Tibial artery (tissue), 4 donors: Measurements from ENCODE around the gene SLCO4A1.

Experiments used
- DNase-seq, 2 donors: peaks; one replicate each; pipeline ENCODE4 v3.0.0-alpha.2; 2019
- H3K27ac ChIP-seq, 2 donors: fragments of 200-600 bp; sonication (generic) in 1 of 2; 1 replicate in 1 of 2; 2 replicates in 1 of 2; pipeline ENCODE4 v1.5.1; 2018 to 2019; ENCODE audit warnings: mild to moderate bottlenecking in 1 of 2
- H3K27me3 ChIP-seq, 2 donors: fragments of 200-600 bp; sonication (generic) in 1 of 2; one replicate each; pipeline versions ENCODE4 v1.5.1 to v1.6.0; 2016 to 2019
- H3K36me3 ChIP-seq, 3 donors: fragments of 200-600 bp; sonication (generic) in 2 of 3; one replicate each; pipeline ENCODE4 v1.5.1; 2016 to 2019; ENCODE audit warnings: mild to moderate bottlenecking in 2 of 3
- H3K4me1 ChIP-seq, 4 donors: fragments of 200-600 bp; sonication (generic) in 2 of 4; 1 replicate in 3 of 4; 2 replicates in 1 of 4; pipeline ENCODE4 v1.5.1; 2016 to 2019
- H3K4me3 ChIP-seq, 2 donors: fragments of 200-600 bp; sonication (generic) in 1 of 2; 1 replicate in 1 of 2; 2 replicates in 1 of 2; pipeline ENCODE4 v1.5.1; 2018 to 2019; ENCODE audit warnings: mild to moderate bottlenecking in 2 of 2
- H3K9me3 ChIP-seq, 3 donors: fragments of 200-600 bp; sonication (generic) in 1 of 3; one replicate each; pipeline ENCODE4 v1.5.1; 2016 to 2019
- CTCF ChIP-seq, 2 experiments: fragments of 200-600 bp in 1 of 2; fragments of 450-650 bp in 1 of 2; IDR thresholded peaks; one replicate each; pipeline ENCODE4 v1.5.1; 2017 to 2019; ENCODE audit warnings: antibody characterized with exemption in 2 of 2, mild to moderate bottlenecking in 1 of 2, moderate library complexity in 1 of 2
- intact Hi-C: fragments of 100-400 bp; cut with DNase I; formaldehyde crosslinking; loops from one replicate; pipeline ENCODE4 v1.15.0; 2023; ENCODE audit warnings: low total_unique reads

SLCO4A1 gene

GRCh38 chr20:62700261-62700930, 58.1 kb downstream of the SLCO4A1 start:
- peaks cover 0 to 8% (median 2%) of the 10 kb centered on the region in 4 donors for H3K4me1 ChIP-seq
- no peak for TF ChIP-seq CTCF (IDR thresholded peaks at IDR 0.05)
- H3K4me3 ChIP-seq = no peak overlapping the region
- H3K27ac ChIP-seq = no peak overlapping the region
- no peaks in the 10 kb centered on the region for H3K9me3 ChIP-seq
- intact Hi-C loops = no loop called here
- DNase-seq = no peak
- H3K36me3 ChIP-seq = no peaks in the 10 kb centered on the region
- peaks cover 0 to 46% of the 10 kb centered on the region in 2 donors for H3K27me3 ChIP-seq

GRCh38 chr20:62701161-62702012, 59.1 kb downstream of the SLCO4A1 start:
- no peaks in the 10 kb centered on the region for H3K36me3 ChIP-seq
- H3K9me3 ChIP-seq = no peaks in the 10 kb centered on the region
- no peak overlapping the region for H3K27ac ChIP-seq
- H3K4me3 ChIP-seq = no peak overlapping the region
- peaks cover 0 to 50% of the 10 kb centered on the region in 2 donors for H3K27me3 ChIP-seq
- peaks cover 0 to 8% (median 2%) of the 10 kb centered on the region in 4 donors for H3K4me1 ChIP-seq
- DNase-seq = no peak
- TF ChIP-seq CTCF (IDR thresholded peaks at IDR 0.05) = no peak
- intact Hi-C loops = no loop called here

DNA sequence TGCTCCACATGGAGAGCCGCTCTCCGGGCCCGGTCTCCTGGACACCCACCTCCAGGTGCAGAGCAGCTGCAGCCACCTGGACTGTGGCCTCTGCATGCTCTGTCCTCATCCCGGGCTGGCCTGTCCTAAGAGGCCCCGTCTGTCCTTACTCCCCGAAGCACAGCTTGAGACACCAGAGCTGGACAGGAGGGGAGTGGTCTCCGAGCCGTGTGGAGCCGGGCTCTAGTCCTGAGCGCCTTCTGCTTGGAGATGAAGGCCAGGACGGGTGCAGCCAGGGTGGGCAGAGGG, 59.7 kb downstream of the SLCO4A1 start:
- intact Hi-C loops = no loop called here
- Histone ChIP-seq H3K27ac (no peak overlapping the region), H3K4me1 (peaks cover 0 to 8% (median 2%) of the 10 kb centered on the region in 4 donors), H3K9me3 (no peaks in the 10 kb centered on the region), H3K36me3 (no peaks in the 10 kb centered on the region), H3K4me3 (no peak overlapping the region), H3K27me3 (peaks cover 0 to 51% of the 10 kb centered on the region in 2 donors)
- TF ChIP-seq CTCF (IDR thresholded peaks at IDR 0.05) = no peak
- no peak for DNase-seq

GRCh38 chr20:62702895-62703852, 60.9 kb downstream of the SLCO4A1 start:
- no peak for DNase-seq

More at GRCh38 chr20:62702895-62703852, 60.9 kb downstream of the SLCO4A1 start:
- Histone ChIP-seq H3K4me1 (peaks cover 0 to 10% (median 2%) of the 10 kb centered on the region in 4 donors), H3K9me3 (no peaks in the 10 kb centered on the region), H3K27me3 (peaks cover 0 to 51% of the 10 kb centered on the region in 2 donors), H3K27ac (no peak overlapping the region), H3K4me3 (no peak overlapping the region), H3K36me3 (no peaks in the 10 kb centered on the region)
- intact Hi-C loops = no loop called here
- no peak for TF ChIP-seq CTCF (IDR thresholded peaks at IDR 0.05)
